CD4-positive, alpha-beta T cell (primary cell): Measurements from ENCODE around the gene MYO3B. TPM values are rescaled to one million over a fixed set of nuclear protein-coding genes. Genes with fewer than 3 reads are reported as not detected.
"Not testable (repeated sequence)": the region's sequence is repeated elsewhere in the genome, so short reads cannot be mapped to it uniquely, and the experiment has no call there.

Experiments used
- ATAC-seq: fragments of 200-7000 bp; cut with Tn5 transposase; one replicate; pipeline ENCODE4 v1.10.0; 2022; ENCODE audit warnings: mild to moderate bottlenecking; ENCODE audit not compliant: poor library complexity
- CTCF ChIA-PET: fragments of 350-600 bp; sonication (Branson Sonifier 250); formaldehyde crosslinking; loops from one replicate; lab custom pipeline; 2021; ENCODE audit warnings: antibody characterized with exemption, inconsistent platforms; lab: Charles Lee
- POLR2A ChIA-PET: fragments of 350-600 bp; sonication (Branson Sonifier 250); formaldehyde crosslinking; loops from one replicate; lab custom pipeline; 2021; ENCODE audit warnings: antibody characterized with exemption, inconsistent platforms; lab: Charles Lee
- DNase-seq, 14 experiments: peaks; one replicate each; pipeline ENCODE4 v3.0.0-alpha.2; 2013 to 2020; ENCODE audit warnings: mixed read lengths in 2 of 14
- H3K27ac ChIP-seq, 2 donors: one replicate each; pipeline versions ENCODE4 v1.5.1 to v1.7.0; 2013; ENCODE audit warnings: low read length in 2 of 2, low read depth in 1 of 2, mild to moderate bottlenecking in 1 of 2
- H3K27me3 ChIP-seq, 2 experiments: 1 replicate in 1 of 2; 2 replicates in 1 of 2; pipeline versions ENCODE4 v1.6.1 to v1.7.0; 2013; ENCODE audit warnings: low read length in 2 of 2, control low read depth in 1 of 2, mild to moderate bottlenecking in 1 of 2, moderate library complexity in 1 of 2; ENCODE audit not compliant: insufficient read depth in 2 of 2, control insufficient read depth in 1 of 2
- H3K36me3 ChIP-seq: one replicate; pipeline ENCODE4 v1.6.1; 2013; ENCODE audit warnings: low read length, control low read depth; ENCODE audit not compliant: insufficient read depth
- H3K4me1 ChIP-seq: one replicate; pipeline ENCODE4 v1.6.1; 2013; ENCODE audit warnings: low read length, control low read depth; ENCODE audit not compliant: insufficient read depth
- H3K4me3 ChIP-seq: one replicate; pipeline ENCODE4 v1.5.1; 2013; ENCODE audit warnings: mild to moderate bottlenecking, low read length, moderate library complexity
- H3K9me3 ChIP-seq, 2 experiments: 1 replicate in 1 of 2; 2 replicates in 1 of 2; pipeline versions ENCODE4 v1.6.1 to v1.7.0; 2013; ENCODE audit warnings: low read length in 2 of 2, mild to moderate bottlenecking in 2 of 2, control low read depth in 1 of 2, moderate library complexity in 1 of 2; ENCODE audit not compliant: control insufficient read depth in 1 of 2, insufficient read depth in 1 of 2
- H3K27ac Mint-ChIP-seq: one replicate; pipeline ENCODE4 v1.8.0; 2020; ENCODE audit warnings: mixed read lengths
- H3K27me3 Mint-ChIP-seq: one replicate; pipeline ENCODE4 v1.8.0; 2021; ENCODE audit warnings: mixed read lengths
- H3K36me3 Mint-ChIP-seq: one replicate; pipeline ENCODE4 v1.8.0; 2021; ENCODE audit warnings: low read depth, mixed read lengths
- H3K4me1 Mint-ChIP-seq: one replicate; pipeline ENCODE4 v1.8.0; 2021; ENCODE audit warnings: low read depth, mixed read lengths
- H3K4me3 Mint-ChIP-seq: one replicate; pipeline ENCODE4 v1.8.0; 2020; ENCODE audit warnings: mild to moderate bottlenecking, mixed read lengths
- H3K9me3 Mint-ChIP-seq: one replicate; pipeline ENCODE4 v1.8.0; 2020; ENCODE audit warnings: mixed read lengths
- intact Hi-C, 2 experiments: fragments of 100-400 bp; cut with DNase I in 1 of 2; cut with micrococcal nuclease in 1 of 2; formaldehyde crosslinking; loops; one replicate each; pipeline versions ENCODE4 v1.15.1 to v1.9.0; 2023 to 2025; cut with DNase I, micrococcal nuclease
- total RNA-seq, 174 experiments: library from RNA in 2 of 174; stranded (reverse) in 2 of 174; gene quantifications; one replicate each; pipeline ENCODE4 v1.2.3 and lab custom pipeline; 2021 to 2026
- TF ChIP-seq, protein P1 (sequence below): fragments of 200-600 bp; IDR thresholded peaks from one replicate; pipeline ENCODE4 v1.8.0; 2022; ENCODE audit warnings: antibody characterized with exemption, mild to moderate bottlenecking

MYO3B gene
- total RNA-seq, 2 experiments from 2014 or later, result not detected

DNA sequence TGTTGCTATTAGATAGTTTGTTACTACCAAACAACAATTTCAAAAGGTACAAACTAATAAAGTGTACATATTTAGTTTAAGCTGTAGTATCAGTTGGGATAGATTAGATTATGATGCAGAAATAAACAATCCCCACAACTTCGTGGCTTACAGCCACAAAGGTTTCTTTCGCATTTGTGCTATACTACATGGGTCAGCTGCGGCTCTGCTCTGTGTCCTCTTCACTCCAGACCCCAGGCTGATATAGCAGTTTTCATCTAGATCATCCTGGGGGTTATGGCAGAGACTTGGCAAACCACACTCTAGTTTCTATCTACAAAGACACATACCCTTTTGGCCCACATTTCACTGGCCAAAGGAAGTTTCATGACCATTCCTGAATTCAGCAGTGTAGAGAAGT, 429.2 kb downstream of the MYO3B start:
- Mint-ChIP-seq H3K4me1 (no peaks in the 10 kb centered on the region), H3K9me3 (no peaks in the 10 kb centered on the region), H3K27ac (no peak overlapping the region), H3K27me3 (peaks cover 5% of the 10 kb centered on the region), H3K36me3 (no peaks in the 10 kb centered on the region), H3K4me3 (no peak overlapping the region)
- ATAC-seq (no peak), DNase-seq (no peak)
- no peaks in the 10 kb centered on the region for H3K4me1 ChIP-seq
- no peaks in the 10 kb centered on the region for H3K27me3 ChIP-seq
- ChIA-PET CTCF (no interaction called here), POLR2A (no interaction called here)
- H3K27ac ChIP-seq, result no peak overlapping the region
- no peaks in the 10 kb centered on the region for H3K36me3 ChIP-seq
- no peaks in the 10 kb centered on the region for H3K9me3 ChIP-seq
- TF ChIP-seq, protein P1, sequence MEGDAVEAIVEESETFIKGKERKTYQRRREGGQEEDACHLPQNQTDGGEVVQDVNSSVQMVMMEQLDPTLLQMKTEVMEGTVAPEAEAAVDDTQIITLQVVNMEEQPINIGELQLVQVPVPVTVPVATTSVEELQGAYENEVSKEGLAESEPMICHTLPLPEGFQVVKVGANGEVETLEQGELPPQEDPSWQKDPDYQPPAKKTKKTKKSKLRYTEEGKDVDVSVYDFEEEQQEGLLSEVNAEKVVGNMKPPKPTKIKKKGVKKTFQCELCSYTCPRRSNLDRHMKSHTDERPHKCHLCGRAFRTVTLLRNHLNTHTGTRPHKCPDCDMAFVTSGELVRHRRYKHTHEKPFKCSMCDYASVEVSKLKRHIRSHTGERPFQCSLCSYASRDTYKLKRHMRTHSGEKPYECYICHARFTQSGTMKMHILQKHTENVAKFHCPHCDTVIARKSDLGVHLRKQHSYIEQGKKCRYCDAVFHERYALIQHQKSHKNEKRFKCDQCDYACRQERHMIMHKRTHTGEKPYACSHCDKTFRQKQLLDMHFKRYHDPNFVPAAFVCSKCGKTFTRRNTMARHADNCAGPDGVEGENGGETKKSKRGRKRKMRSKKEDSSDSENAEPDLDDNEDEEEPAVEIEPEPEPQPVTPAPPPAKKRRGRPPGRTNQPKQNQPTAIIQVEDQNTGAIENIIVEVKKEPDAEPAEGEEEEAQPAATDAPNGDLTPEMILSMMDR, result no peak
- no peak overlapping the region for H3K4me3 ChIP-seq
- intact Hi-C loops, result no loop called here

DNA sequence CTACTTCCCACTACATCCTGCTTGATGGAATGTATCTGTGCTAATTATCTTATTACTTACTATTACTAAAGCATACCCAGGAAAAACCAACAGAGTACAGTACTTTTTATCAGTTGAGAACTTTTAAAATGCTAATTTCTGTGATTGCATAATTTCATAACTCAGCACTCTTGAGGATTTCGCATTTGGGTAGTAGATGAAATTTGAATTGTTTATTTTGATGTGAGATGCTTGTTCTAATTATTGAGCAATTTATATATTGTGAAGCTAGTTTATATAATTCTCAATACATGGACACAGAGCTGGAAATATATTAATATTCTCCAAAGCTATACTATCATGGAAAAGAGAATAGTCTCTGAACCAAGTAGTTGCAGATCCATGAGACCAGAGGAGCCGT, 432.7 kb downstream of the MYO3B start:
- no peak overlapping the region for H3K27ac Mint-ChIP-seq

DNA sequence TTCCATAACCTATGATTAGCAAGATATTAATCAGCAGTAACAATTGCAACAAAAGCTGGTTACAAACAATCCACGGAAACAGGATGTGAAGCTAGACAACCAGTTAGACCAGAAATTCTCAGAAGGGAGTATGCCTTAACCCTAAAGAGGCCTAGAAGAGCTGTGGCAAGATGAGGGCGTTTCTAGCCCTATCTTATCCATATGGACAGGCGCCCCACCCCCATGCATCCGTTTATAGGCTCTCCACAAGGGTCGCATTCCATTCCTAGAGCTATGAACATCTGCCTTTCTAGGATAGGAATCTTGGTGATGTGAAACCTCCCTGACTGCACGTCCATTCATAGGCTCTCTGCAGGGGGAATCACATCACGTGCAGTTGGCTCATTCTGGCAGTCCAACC, 441.0 kb downstream of the MYO3B start:
- H3K36me3 Mint-ChIP-seq, CTCF ChIA-PET: not testable (repeated sequence)

More for the DNA sequence above, 432.7 kb downstream of the MYO3B start:
- DNase-seq (no peak), ATAC-seq (no peak)
- ChIA-PET CTCF (no interaction called here), POLR2A (no interaction called here)
- H3K9me3 ChIP-seq, result no peaks in the 10 kb centered on the region
- no peak overlapping the region for H3K27ac ChIP-seq
- no peaks in the 10 kb centered on the region for H3K36me3 Mint-ChIP-seq
- intact Hi-C loops, result no loop called here
- H3K4me1 Mint-ChIP-seq, result no peaks in the 10 kb centered on the region
- no peak overlapping the region for H3K4me3 ChIP-seq
- H3K4me1 ChIP-seq, result no peaks in the 10 kb centered on the region
- TF ChIP-seq, protein P1, result no peak
- H3K27me3 Mint-ChIP-seq, result peaks cover 5% of the 10 kb centered on the region
- H3K36me3 ChIP-seq, result no peaks in the 10 kb centered on the region
- H3K9me3 Mint-ChIP-seq, result no peaks in the 10 kb centered on the region
- no peaks in the 10 kb centered on the region for H3K27me3 ChIP-seq
- no peak overlapping the region for H3K4me3 Mint-ChIP-seq

DNA sequence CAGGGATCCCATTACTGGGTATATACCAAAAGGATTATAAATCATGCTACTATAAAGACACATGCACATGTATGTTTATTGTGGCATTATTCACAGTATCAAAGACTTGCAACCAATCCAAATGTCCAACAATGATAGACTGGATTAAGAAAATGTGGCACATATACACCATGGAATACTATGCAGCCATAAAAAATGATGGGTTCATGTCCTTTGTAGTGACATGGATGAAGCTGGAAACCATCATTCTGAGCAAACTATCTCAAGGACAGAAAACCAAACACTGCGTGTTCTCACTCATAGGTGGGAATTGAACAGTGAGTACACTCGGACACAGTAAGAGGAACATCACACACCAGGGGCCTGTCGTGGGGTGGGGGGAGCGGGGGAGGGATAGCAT, 457.1 kb downstream of the MYO3B start:
- H3K36me3 Mint-ChIP-seq, CTCF ChIA-PET, H3K4me3 Mint-ChIP-seq, H3K27me3 Mint-ChIP-seq, intact Hi-C loops, H3K4me1 ChIP-seq, H3K4me1 Mint-ChIP-seq, H3K27me3 ChIP-seq, H3K9me3 ChIP-seq, H3K9me3 Mint-ChIP-seq, DNase-seq, H3K27ac ChIP-seq, H3K4me3 ChIP-seq, POLR2A ChIA-PET, H3K27ac Mint-ChIP-seq, H3K36me3 ChIP-seq, ATAC-seq: not testable (repeated sequence)

More for the DNA sequence above, 441.0 kb downstream of the MYO3B start:
- H3K27ac Mint-ChIP-seq, H3K9me3 ChIP-seq, ATAC-seq, H3K4me1 Mint-ChIP-seq, H3K4me1 ChIP-seq, H3K4me3 Mint-ChIP-seq, DNase-seq, H3K27ac ChIP-seq, H3K36me3 ChIP-seq, H3K27me3 ChIP-seq, H3K27me3 Mint-ChIP-seq, H3K4me3 ChIP-seq, intact Hi-C loops, POLR2A ChIA-PET: not testable (repeated sequence)
- peaks cover 14% of the 10 kb centered on the region for H3K9me3 Mint-ChIP-seq
